Upper lobe of right lung (tissue), 1 donor: Measurements from ENCODE around the gene POLN. TPM values are rescaled to one million over a fixed set of nuclear protein-coding genes. Genes with fewer than 3 reads are reported as not detected.

Experiments used
- ATAC-seq: fragments of 200-7000 bp; cut with Tn5 transposase; one replicate; pipeline ENCODE4 v1.9.1; 2020; ENCODE audit warnings: mild to moderate bottlenecking, moderate library complexity
- DNase-seq: peaks from one replicate; pipeline ENCODE4 v3.0.0-alpha.2; 2020
- H3K27ac ChIP-seq: fragments of 200-600 bp; one replicate; pipeline ENCODE4 v1.8.0; 2022
- H3K27me3 ChIP-seq: fragments of 200-600 bp; one replicate; pipeline ENCODE4 v1.8.0; 2022; ENCODE audit warnings: mild to moderate bottlenecking
- H3K36me3 ChIP-seq: fragments of 200-600 bp; one replicate; pipeline ENCODE4 v1.8.0; 2022
- H3K4me1 ChIP-seq: fragments of 200-600 bp; one replicate; pipeline ENCODE4 v1.8.0; 2022
- H3K4me3 ChIP-seq: fragments of 200-600 bp; one replicate; pipeline ENCODE4 v1.8.0; 2022; ENCODE audit warnings: mild to moderate bottlenecking
- H3K9me3 ChIP-seq: fragments of 200-600 bp; one replicate; pipeline ENCODE4 v1.8.0; 2022
- intact Hi-C: fragments of 100-400 bp; cut with DNase I; formaldehyde crosslinking; loops from one replicate; pipeline ENCODE4 v1.11.0; 2022
- total RNA-seq: library from RNA; stranded (reverse); fragmentation: NEBNext Ultra II Directional; extraction: Animal tissue kit (Norgen Biotek cat#: 25700); gene quantifications from one replicate; pipeline ENCODE4 v1.2.1, GENCODE V29; 2021
- TF ChIP-seq, protein P1 (sequence below): fragments of 200-600 bp; IDR thresholded peaks from one replicate; pipeline ENCODE4 v1.8.0; 2022; ENCODE audit warnings: antibody characterized with exemption
- donor health status: DM: no; HTN: yes; CAD: no; lungs with severe emphysema.

The POLN gene
- total RNA-seq, 1 donor from 2014 or later = 2.7 TPM

DNA sequence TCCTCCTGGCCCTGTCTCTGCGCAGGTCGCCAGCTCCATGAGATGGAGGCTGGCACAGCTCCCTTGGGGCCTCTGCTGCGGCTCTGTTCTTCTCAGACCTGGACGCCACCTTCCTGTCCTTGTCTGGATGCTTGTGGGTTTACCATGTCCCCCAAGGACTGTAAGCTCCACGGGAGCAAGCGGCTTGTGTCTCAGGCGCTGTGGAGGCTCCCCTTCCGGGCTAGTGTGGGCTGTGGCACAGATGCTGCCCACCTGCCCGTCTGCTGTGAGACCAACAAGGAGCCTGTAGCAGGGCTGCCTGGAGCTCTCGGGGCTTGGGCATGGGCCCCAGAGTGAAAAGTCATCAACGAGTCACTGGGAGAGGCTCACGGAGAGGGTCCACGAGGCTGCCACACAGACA, 157.6 kb downstream of the POLN start:
- no peaks in the 10 kb centered on the region for H3K36me3 ChIP-seq
- H3K4me3 ChIP-seq = no peak overlapping the region
- no peak for ATAC-seq
- intact Hi-C loops = no loop called here
- H3K4me1 ChIP-seq = no peaks in the 10 kb centered on the region
- H3K9me3 ChIP-seq = no peaks in the 10 kb centered on the region
- H3K27ac ChIP-seq = no peak overlapping the region
- no peaks in the 10 kb centered on the region for H3K27me3 ChIP-seq
- TF ChIP-seq, protein P1, sequence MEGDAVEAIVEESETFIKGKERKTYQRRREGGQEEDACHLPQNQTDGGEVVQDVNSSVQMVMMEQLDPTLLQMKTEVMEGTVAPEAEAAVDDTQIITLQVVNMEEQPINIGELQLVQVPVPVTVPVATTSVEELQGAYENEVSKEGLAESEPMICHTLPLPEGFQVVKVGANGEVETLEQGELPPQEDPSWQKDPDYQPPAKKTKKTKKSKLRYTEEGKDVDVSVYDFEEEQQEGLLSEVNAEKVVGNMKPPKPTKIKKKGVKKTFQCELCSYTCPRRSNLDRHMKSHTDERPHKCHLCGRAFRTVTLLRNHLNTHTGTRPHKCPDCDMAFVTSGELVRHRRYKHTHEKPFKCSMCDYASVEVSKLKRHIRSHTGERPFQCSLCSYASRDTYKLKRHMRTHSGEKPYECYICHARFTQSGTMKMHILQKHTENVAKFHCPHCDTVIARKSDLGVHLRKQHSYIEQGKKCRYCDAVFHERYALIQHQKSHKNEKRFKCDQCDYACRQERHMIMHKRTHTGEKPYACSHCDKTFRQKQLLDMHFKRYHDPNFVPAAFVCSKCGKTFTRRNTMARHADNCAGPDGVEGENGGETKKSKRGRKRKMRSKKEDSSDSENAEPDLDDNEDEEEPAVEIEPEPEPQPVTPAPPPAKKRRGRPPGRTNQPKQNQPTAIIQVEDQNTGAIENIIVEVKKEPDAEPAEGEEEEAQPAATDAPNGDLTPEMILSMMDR = no peak
- DNase-seq = peak; percentile 57

DNA sequence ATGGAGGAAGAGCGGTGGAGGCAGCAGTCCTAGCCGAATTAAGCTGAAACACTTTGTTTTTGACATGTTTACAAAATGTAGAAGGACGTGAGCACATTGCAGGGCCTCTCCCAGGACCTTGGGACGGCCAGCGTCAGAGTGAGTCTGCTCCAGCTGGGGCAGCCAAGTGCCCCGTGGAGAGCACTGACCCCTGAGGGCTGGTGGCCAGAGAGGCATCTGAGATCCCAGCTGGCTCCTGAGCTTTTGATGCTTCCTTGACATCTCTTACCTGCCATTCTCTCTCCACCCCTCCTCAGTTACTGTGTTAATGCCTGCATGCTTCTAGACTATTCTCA, 158.1 kb downstream of the POLN start:
- TF ChIP-seq, protein P1 = no peak
- DNase-seq = peak; percentile 35
- intact Hi-C loops = no loop called here

DNA sequence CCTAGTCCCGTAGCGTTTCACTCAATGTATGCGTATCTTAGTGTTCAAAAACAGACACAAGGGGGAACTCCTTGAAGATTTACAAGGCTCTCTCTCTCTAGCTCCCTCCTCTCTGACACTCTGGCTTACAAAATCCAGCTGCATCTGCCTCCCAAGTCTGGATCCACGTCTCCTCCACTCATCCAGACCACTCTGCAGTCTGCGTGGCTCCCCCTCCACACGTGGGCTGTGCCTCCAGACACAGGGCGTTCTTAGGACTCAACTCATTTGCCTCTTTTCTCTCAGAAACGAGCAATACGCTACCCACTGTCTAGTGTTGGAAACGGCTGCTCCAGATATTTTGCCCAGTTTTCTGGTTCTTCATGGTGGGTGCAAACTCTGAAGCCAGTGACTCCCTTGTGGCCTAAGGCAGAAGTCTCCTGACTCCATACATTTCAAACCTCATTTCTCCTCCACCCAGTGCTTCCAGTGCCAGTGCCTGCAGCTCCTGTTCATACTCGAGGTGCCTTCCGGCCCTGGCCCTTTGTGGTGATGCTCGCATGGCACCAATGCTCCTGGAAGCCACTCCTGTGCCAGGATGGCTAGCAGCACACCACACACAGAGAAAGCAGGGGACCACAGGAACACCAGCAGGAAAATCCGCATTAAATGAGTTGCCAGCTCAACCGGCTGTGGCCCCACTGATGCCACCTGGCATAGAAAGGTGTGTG, 158.7 kb downstream of the POLN start:
- Histone ChIP-seq H3K4me3 (no peak overlapping the region), H3K36me3 (no peaks in the 10 kb centered on the region), H3K27ac (no peak overlapping the region), H3K4me1 (no peaks in the 10 kb centered on the region), H3K27me3 (no peaks in the 10 kb centered on the region), H3K9me3 (no peaks in the 10 kb centered on the region)
- ATAC-seq (no peak), DNase-seq (peak; percentile 44)
- intact Hi-C loops = no loop called here
- TF ChIP-seq, protein P1 = no peak

More for the DNA sequence above, 158.1 kb downstream of the POLN start:
- Histone ChIP-seq H3K9me3 (no peaks in the 10 kb centered on the region), H3K4me3 (no peak overlapping the region), H3K27me3 (no peaks in the 10 kb centered on the region), H3K4me1 (no peaks in the 10 kb centered on the region), H3K36me3 (no peaks in the 10 kb centered on the region), H3K27ac (no peak overlapping the region)
- ATAC-seq = no peak

DNA sequence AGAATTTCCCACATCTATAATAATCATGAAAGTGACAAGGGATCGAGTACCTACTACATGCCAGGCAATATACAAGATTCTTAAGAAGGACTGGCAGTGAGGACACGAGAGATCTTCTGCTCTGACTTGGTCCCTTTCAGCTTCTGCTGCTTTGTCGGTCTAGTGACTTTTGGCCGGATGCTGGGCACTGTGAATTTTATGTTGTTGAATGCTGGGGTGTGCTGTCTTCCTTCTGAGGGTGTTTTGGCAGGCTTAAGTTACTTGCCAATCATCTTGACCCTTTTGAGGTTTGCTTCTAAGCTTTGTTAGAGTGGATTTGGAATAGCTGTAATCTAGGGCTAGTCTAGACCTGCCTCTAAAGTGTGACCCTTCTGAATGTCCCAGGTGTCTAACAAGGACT, 159.3 kb downstream of the POLN start:
- TF ChIP-seq, protein P1 = no peak
- no peaks in the 10 kb centered on the region for H3K9me3 ChIP-seq
- no peaks in the 10 kb centered on the region for H3K27me3 ChIP-seq
- no peak for DNase-seq
- no peaks in the 10 kb centered on the region for H3K36me3 ChIP-seq
- no peak for ATAC-seq
- H3K4me3 ChIP-seq = no peak overlapping the region
- H3K4me1 ChIP-seq = no peaks in the 10 kb centered on the region
- H3K27ac ChIP-seq = no peak overlapping the region
- intact Hi-C loops = no loop called here

DNA sequence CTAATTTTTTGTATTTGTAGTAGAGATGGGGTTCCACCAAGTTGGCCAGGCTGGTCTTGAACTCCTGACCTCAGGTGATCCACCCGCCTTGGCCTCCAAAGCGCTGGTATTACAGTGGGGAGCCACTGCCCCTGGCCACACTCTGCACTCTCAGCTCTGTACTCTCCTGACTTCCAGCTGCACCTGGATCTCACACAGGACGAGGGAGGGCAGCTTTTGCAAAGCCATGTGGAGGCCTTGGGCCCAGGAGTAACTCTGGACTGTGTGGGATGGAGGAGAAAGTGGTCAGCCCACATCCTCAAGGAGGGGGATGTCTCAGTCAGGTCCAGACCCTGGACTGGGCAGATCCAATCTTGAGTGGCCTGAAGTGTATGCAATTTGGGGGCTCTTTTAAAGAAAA, 159.8 kb downstream of the POLN start:
- TF ChIP-seq, protein P1 = no peak
- intact Hi-C loops = no loop called here
- ATAC-seq = no peak

DNA sequence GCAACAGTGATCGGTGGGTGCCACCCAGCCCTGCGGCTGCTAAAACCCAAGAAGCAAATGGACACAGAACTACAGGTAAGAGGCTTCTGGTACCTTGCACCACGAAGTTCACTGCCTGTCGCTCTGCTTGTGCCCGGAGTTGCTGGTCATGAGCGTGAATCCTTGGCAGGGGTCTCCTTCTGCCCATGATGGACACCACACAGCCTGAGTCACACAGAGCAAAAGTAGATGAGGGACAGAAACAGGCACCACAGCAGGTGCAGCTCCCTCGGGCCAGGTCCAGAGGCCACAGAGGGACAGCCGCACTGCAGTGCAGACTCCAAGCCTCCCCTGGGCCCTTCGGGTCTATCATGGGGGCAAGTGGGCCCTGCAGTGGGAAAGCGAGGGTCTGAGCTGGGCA, 160.4 kb downstream of the POLN start:
- Histone ChIP-seq H3K4me3 (no peak overlapping the region), H3K36me3 (no peaks in the 10 kb centered on the region), H3K27ac (no peak overlapping the region), H3K4me1 (no peaks in the 10 kb centered on the region), H3K27me3 (no peaks in the 10 kb centered on the region), H3K9me3 (no peaks in the 10 kb centered on the region)
- peak; percentile 40 for DNase-seq
- no peak for ATAC-seq
- intact Hi-C loops = no loop called here
- TF ChIP-seq, protein P1 = no peak

More for the DNA sequence above, 159.8 kb downstream of the POLN start:
- Histone ChIP-seq H3K36me3 (no peaks in the 10 kb centered on the region), H3K27ac (no peak overlapping the region), H3K4me1 (no peaks in the 10 kb centered on the region), H3K4me3 (no peak overlapping the region), H3K27me3 (no peaks in the 10 kb centered on the region), H3K9me3 (no peaks in the 10 kb centered on the region)
- DNase-seq = peak; percentile 33
